Kidney (tissue), 14 donors: ENCODE results near the gene FGFR2. TPM values are rescaled to one million over a fixed set of nuclear protein-coding genes. Genes with fewer than 3 reads are reported as not detected.

Experiments used
- DNase-seq, 5 donors: peaks; one replicate each; pipeline ENCODE4 v3.0.0-alpha.2; 2013 to 2020
- FAIRE-seq: peaks from 2 replicates; lab custom pipeline; 2012; peaks lifted over from hg19 to GRCh38; lab: Jason Lieb, UNC
- H3K27ac ChIP-seq, 2 donors: one replicate each; pipeline ENCODE4 v1.7.0; 2013; ENCODE audit warnings: low read depth in 2 of 2, low read length in 2 of 2, inconsistent platforms in 1 of 2
- H3K27me3 ChIP-seq: one replicate; pipeline ENCODE4 v1.7.1; 2013; ENCODE audit warnings: low read length, inconsistent platforms; ENCODE audit not compliant: control insufficient read depth, insufficient read depth
- H3K36me3 ChIP-seq, 3 donors: one replicate each; pipeline versions ENCODE4 v1.7.0 to v1.7.1; 2013; ENCODE audit warnings: low read length in 3 of 3, control low read depth in 1 of 3, inconsistent platforms in 1 of 3; ENCODE audit not compliant: insufficient read depth in 3 of 3, control insufficient read depth in 2 of 3
- H3K4me1 ChIP-seq, 3 donors: one replicate each; pipeline versions ENCODE4 v1.7.0 to v1.7.1; 2013; ENCODE audit warnings: low read length in 3 of 3, inconsistent platforms in 1 of 3, low read depth in 1 of 3; ENCODE audit not compliant: control insufficient read depth in 2 of 3, insufficient read depth in 2 of 3
- H3K4me3 ChIP-seq, 3 donors: one replicate each; pipeline versions ENCODE4 v1.7.0 to v1.8.1; 2013; ENCODE audit warnings: low read length in 3 of 3, control low read depth in 1 of 3, inconsistent platforms in 1 of 3
- H3K9ac ChIP-seq, 3 donors: one replicate each; pipeline versions ENCODE4 v1.7.0 to v1.7.1; 2013; ENCODE audit warnings: low read length in 3 of 3, control low read depth in 1 of 3, inconsistent platforms in 1 of 3
- H3K9me3 ChIP-seq, 3 donors: one replicate each; pipeline versions ENCODE4 v1.7.0 to v1.7.1; 2013; ENCODE audit warnings: low read length in 3 of 3, control low read depth in 1 of 3, inconsistent platforms in 1 of 3; ENCODE audit not compliant: control insufficient read depth in 2 of 3, insufficient read depth in 1 of 3
- intact Hi-C: fragments of 100-400 bp; cut with DNase I; formaldehyde crosslinking; loops from one replicate; pipeline ENCODE4 v1.11.1; 2022
- polyA plus RNA-seq: library from polyadenylated mRNA; stranded (reverse); fragments of 350-450 nt; fragmentation: Illumina TruSeq; extraction: RNeasy Lipid Tissue Mini Kit (QIAGEN cat#74804); gene quantifications from one replicate; pipeline ENCODE4 v1.2.3, GENCODE V29; 2014; ENCODE audit warnings: low read depth, low replicate concordance; ENCODE audit not compliant: insufficient read depth
- total RNA-seq: library from RNA; stranded (reverse); fragmentation: NEBNext Ultra II Directional; extraction: Animal tissue kit (Norgen Biotek cat#: 25700); gene quantifications from one replicate; pipeline ENCODE4 v1.2.1, GENCODE V29; 2021
- TF ChIP-seq, protein P1 (sequence below): IDR thresholded peaks from 3 replicates; pipeline ENCODE4 v1.5.1; 2012; ENCODE audit warnings: mild to moderate bottlenecking, moderate library complexity, borderline replicate concordance; ENCODE audit not compliant: insufficient read depth; ENCODE audit errors: extremely low read depth
- donor health status: control.
- donor health status: control.
- donor health status: control.
- donor health status: control.
- donor health status: control.
- donor health status: DM: yes; HTN: yes; CAD: no.
- donor health status: Normal renal cell carcinoma (clear cell type).

Gene FGFR2
- total and polyA plus RNA-seq, 2 donors from 2014 or later: 20.2 to 59.4 TPM

DNA sequence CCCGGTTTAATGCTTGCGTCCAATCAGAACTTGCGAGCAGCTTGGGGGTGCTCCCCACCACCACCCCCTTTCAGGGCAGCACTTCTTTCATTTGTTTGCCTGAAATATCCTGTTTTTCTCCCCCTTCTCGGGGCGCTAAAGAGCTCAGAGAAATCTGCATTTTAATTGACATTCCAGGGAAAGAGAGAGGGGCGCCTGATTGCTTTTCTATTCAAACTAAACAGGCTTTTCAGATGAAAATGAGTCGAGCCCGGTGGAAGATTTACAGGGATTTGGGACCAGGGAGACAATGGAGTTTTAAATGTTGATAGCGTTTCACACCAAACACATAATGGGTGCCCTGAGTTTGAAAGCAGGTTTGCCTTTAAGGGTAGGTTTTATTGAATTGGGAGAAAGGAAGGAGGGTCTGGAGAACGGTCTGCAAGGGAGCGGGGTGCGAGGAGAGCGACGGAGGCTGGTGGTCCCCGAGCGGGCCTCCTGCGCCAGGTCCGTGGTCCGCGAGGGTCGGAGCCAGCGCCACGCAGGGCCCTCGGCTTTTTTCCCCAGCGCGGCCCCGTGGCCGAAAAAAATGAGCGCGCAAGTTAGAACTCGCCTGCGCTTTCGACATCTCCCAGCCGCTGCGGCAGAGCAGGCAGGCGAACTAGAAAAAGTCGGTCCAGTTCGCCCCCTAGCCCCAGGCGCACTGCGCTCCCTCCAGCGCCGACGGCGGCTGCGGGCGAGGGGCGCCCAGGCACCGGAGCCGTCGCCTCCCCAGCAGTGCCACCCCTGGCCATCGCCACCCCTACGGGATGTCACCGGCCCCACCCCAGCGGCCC lies 1.3 kb downstream of the FGFR2 start:
- DNase-seq (peak in 4 of 5 donors; percentile 73 to 92 (median 83)), FAIRE-seq (no peak)
- Histone ChIP-seq H3K27me3 (no peaks in the 10 kb centered on the region), H3K27ac (peak overlapping the region; percentile 56 to 66), H3K4me3 (peak overlapping the region; percentile 58 to 83 (median 74)), H3K9ac (peak overlapping the region; percentile 41 to 71 (median 55)), H3K9me3 (no peaks in the 10 kb centered on the region), H3K36me3 (peaks cover 0 to 3% (median 0%) of the 10 kb centered on the region in 3 donors), H3K4me1 (peaks cover 3 to 5% (median 4%) of the 10 kb centered on the region in 3 donors)
- TF ChIP-seq, protein P1, sequence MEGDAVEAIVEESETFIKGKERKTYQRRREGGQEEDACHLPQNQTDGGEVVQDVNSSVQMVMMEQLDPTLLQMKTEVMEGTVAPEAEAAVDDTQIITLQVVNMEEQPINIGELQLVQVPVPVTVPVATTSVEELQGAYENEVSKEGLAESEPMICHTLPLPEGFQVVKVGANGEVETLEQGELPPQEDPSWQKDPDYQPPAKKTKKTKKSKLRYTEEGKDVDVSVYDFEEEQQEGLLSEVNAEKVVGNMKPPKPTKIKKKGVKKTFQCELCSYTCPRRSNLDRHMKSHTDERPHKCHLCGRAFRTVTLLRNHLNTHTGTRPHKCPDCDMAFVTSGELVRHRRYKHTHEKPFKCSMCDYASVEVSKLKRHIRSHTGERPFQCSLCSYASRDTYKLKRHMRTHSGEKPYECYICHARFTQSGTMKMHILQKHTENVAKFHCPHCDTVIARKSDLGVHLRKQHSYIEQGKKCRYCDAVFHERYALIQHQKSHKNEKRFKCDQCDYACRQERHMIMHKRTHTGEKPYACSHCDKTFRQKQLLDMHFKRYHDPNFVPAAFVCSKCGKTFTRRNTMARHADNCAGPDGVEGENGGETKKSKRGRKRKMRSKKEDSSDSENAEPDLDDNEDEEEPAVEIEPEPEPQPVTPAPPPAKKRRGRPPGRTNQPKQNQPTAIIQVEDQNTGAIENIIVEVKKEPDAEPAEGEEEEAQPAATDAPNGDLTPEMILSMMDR: peak; percentile 30
- intact Hi-C loops: no loop called here

DNA sequence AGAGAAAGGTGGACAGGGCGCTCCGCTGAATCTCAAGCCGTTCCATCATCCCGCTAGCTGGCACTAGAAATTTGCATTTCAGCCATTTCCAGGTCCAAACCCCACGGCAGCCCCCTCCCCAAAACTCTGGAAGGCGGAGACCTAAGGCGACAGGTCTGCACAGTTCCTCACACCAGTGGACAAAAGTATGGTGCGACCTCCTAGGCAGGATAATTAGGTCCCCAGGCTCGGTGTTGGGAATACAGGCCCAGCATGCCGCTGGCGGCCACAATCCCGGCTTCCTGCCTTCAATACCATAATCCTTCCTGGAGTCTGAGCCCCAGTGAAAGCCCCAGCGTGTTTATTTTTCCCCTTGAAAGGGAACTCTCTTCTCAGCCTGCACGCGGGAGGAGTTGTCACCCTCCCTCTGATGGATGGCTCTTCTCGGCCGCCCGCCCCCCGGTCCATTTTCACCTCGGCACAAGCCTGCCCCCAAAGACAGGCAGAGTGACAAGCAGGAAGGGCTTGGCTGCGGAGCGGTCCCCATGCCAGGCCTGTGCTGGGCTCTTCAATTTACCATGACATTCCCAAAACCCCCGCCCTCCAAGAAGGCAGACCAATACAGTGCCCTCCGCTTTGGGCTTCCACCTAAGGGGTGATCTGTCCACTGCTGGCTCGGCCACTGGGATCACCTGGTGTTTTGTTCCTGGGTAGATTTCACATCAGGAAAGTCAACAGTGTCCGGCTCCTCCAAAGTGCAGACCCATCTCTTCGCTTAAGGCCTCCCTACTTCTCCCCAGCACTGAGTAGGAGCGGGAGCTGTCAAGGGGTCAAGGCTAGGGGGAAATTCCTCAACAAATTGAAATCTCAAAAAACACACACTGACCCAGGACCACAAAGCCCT lies 2.2 kb downstream of the FGFR2 start:
- H3K9ac ChIP-seq: peak overlapping the region; percentile 29 to 71 (median 41)
- intact Hi-C loops: no loop called here
- no peaks in the 10 kb centered on the region for H3K27me3 ChIP-seq
- peak overlapping the region; percentile 48 to 66 for H3K27ac ChIP-seq
- H3K9me3 ChIP-seq: no peaks in the 10 kb centered on the region
- DNase-seq: peak in 4 of 5 donors; percentile 84 to 85 (median 84)
- H3K36me3 ChIP-seq: peaks cover 0 to 3% (median 0%) of the 10 kb centered on the region in 3 donors
- FAIRE-seq: no peak
- H3K4me1 ChIP-seq: peaks cover 3 to 5% (median 5%) of the 10 kb centered on the region in 3 donors
- TF ChIP-seq, protein P1: no peak
- H3K4me3 ChIP-seq: peak overlapping the region; percentile 58 to 83 (median 74)

DNA sequence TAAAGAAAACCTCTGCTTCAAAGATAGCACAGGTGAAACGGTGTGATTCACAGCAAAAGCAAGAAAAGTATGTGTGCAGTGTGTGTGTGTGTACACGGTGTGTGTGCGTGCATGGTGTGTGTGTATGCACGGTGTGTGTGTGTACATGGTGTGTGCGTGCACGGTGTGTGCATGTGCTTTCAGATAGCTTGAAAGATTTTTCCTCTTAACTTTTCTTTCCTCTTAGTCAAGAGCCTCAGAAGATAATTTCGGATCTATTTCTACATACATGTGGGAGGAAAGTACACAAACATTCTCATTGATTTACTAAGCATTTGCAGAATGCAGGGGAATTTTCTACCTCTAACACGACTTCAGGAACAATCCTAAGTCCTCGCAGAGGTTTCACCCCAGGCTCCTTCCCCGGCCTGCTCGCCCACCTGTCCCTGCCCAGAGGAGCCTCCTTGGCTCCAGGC lies 2.9 kb downstream of the FGFR2 start:
- DNase-seq: peak in 1 of 5 donors; percentile 38
- FAIRE-seq: no peak
- intact Hi-C loops: no loop called here
- H3K27me3 ChIP-seq: no peaks in the 10 kb centered on the region
- TF ChIP-seq, protein P1: no peak
- peak overlapping the region; percentile 48 to 66 for H3K27ac ChIP-seq
- H3K36me3 ChIP-seq: peaks cover 0 to 3% (median 0%) of the 10 kb centered on the region in 3 donors
- H3K4me1 ChIP-seq: peaks cover 3 to 6% (median 5%) of the 10 kb centered on the region in 3 donors
- peak overlapping the region in 2 of 3 donors; percentile 34 to 50 for H3K9ac ChIP-seq
- H3K9me3 ChIP-seq: no peaks in the 10 kb centered on the region
- H3K4me3 ChIP-seq: peak overlapping the region; percentile 39 to 83 (median 58)
